ENCODE results near the gene TCF12.
"Not testable (repeated sequence)": the region's sequence is repeated elsewhere in the genome, so short reads cannot be mapped to it uniquely, and the experiment has no call there.

The TCF12 gene

GRCh38 chr15:57135800-57136199 is 217.4 kb downstream of the TCF12 start:
- no peak for DNase-seq (ENCODE audit: low spot score)

- peak; percentile 60 for DNase-seq (ENCODE audit: low spot score)
Measured at GRCh38 chr15:57138349-57138788, 219.9 kb downstream of the TCF12 start.

- no peak for DNase-seq (ENCODE audit: low spot score)
Measured at GRCh38 chr15:57143511-57144078, 225.2 kb downstream of the TCF12 start.

- DNase-seq (ENCODE audit: low spot score), result no peak
Measured at GRCh38 chr15:57144448-57144847, 226.0 kb downstream of the TCF12 start.

- DNase-seq (ENCODE audit: low spot score), result peak; percentile 70
Measured at GRCh38 chr15:57146506-57147201, 228.2 kb downstream of the TCF12 start.

- DNase-seq (ENCODE audit: low spot score), result no peak
Measured at GRCh38 chr15:57147621-57148020, 229.2 kb downstream of the TCF12 start.

GRCh38 chr15:57148262-57148661 is 229.8 kb downstream of the TCF12 start:
- DNase-seq (ENCODE audit: low spot score), result no peak

GRCh38 chr15:57149196-57149595 is 230.8 kb downstream of the TCF12 start:
- DNase-seq (ENCODE audit: low spot score), result no peak

- no peak for DNase-seq (ENCODE audit: low spot score)
Measured at GRCh38 chr15:57150066-57150865, 231.8 kb downstream of the TCF12 start.

- not testable (repeated sequence) for DNase-seq (ENCODE audit: low spot score)
Measured at GRCh38 chr15:57150866-57151203, 232.4 kb downstream of the TCF12 start.

GRCh38 chr15:57152133-57152532 is 233.7 kb downstream of the TCF12 start:
- DNase-seq (ENCODE audit: low spot score), result no peak

GRCh38 chr15:57152666-57153539 is 234.5 kb downstream of the TCF12 start:
- DNase-seq (ENCODE audit: low spot score), result no peak

GRCh38 chr15:57156210-57156884 is 237.9 kb downstream of the TCF12 start:
- peak; percentile 79 for DNase-seq (ENCODE audit: low spot score)

- DNase-seq (ENCODE audit: low spot score), result peak; percentile 89
Measured at GRCh38 chr15:57158589-57158988, 240.1 kb downstream of the TCF12 start.

- DNase-seq (ENCODE audit: low spot score), result no peak
Measured at GRCh38 chr15:57158997-57159668, 240.7 kb downstream of the TCF12 start.

GRCh38 chr15:57159767-57160166 is 241.3 kb downstream of the TCF12 start:
- DNase-seq (ENCODE audit: low spot score), result no peak

- no peak for DNase-seq (ENCODE audit: low spot score)
Measured at GRCh38 chr15:57160823-57161560, 242.5 kb downstream of the TCF12 start.

GRCh38 chr15:57164251-57164650 is 245.8 kb downstream of the TCF12 start:
- DNase-seq (ENCODE audit: low spot score), result not testable (repeated sequence)

- DNase-seq (ENCODE audit: low spot score), result no peak
Measured at GRCh38 chr15:57165992-57166391, 247.5 kb downstream of the TCF12 start.

- no peak for DNase-seq (ENCODE audit: low spot score)
Measured at GRCh38 chr15:57167821-57168395, 249.5 kb downstream of the TCF12 start.
